K562 (cell line): Measurements from ENCODE around the gene HSD17B1. TPM values are rescaled to one million over a fixed set of nuclear protein-coding genes. Genes with fewer than 3 reads are reported as not detected.

Experiments used
- ATAC-seq: fragments of 200-7000 bp; cut with Tn5 transposase; 3 replicates; pipeline ENCODE4 v1.9.1; 2020; ENCODE audit warnings: moderate library complexity
- BruUV-seq: library from RNA; stranded (reverse); fragments of 400-500 nt; replicated peaks from 2 replicates; lab custom pipeline; 2021; lab: Mats Ljungman, UMichigan
- CTCF ChIA-PET: fragments of 300-600 bp; formaldehyde crosslinking; extraction: SDS; loops from one replicate; lab custom pipeline; 2021; ENCODE audit warnings: low intra/inter-chr PET ratio; lab: Yijun Ruan, JAX
- POLR2A ChIA-PET: fragments of 300-600, 350-650 bp; sonication (Branson Sonifier 250); formaldehyde crosslinking; extraction: SDS; loops from one replicate; lab custom pipeline; 2021; ENCODE audit warnings: antibody characterized with exemption, inconsistent platforms; lab: Yijun Ruan, JAX
- DNase-seq, 4 experiments: peaks; one replicate each; pipeline versions ENCODE4 v3.0.0 to v3.0.0-alpha.2; 2011 to 2018; ENCODE audit warnings: low spot score in 3 of 4, mixed read lengths in 3 of 4; ENCODE audit errors: extremely low read depth in 1 of 4
- FAIRE-seq: peaks from 2 replicates; lab custom pipeline; 2011; peaks lifted over from hg19 to GRCh38; lab: Jason Lieb, UNC
- H2AFZ ChIP-seq: 2 replicates; pipeline ENCODE4 v1.6.0; 2011; ENCODE audit warnings: low read depth, low read length, control low read depth, inconsistent platforms
- H3K27ac ChIP-seq: fragments of 200-600 bp; 3 replicates; pipeline ENCODE4 v1.8.0; 2011; ENCODE audit warnings: low read depth, mild to moderate bottlenecking, control low read depth, inconsistent platforms, low read length, moderate library complexity, mixed read lengths; ENCODE audit errors: extremely low read depth
- H3K27me3 ChIP-seq, 2 experiments: fragments of 300-600 bp in 1 of 2; 2 replicates in 1 of 2; 3 replicates in 1 of 2; pipeline versions ENCODE4 v1.6.0 to v1.8.0; 2011; ENCODE audit warnings: inconsistent platforms in 2 of 2, low read length in 2 of 2, mild to moderate bottlenecking in 1 of 2, mixed read lengths in 1 of 2, moderate library complexity in 1 of 2; ENCODE audit not compliant: control insufficient read depth in 2 of 2, insufficient read depth in 2 of 2
- H3K36me3 ChIP-seq: fragments of 300-600 bp; 3 replicates; pipeline ENCODE4 v1.8.0; 2011; ENCODE audit warnings: mild to moderate bottlenecking, low read length, inconsistent platforms; ENCODE audit not compliant: control insufficient read depth, insufficient read depth
- H3K4me1 ChIP-seq, 2 experiments: fragments of 200-600 bp in 1 of 2; replicated peaks in 1 of 2; 2 replicates in 1 of 2; 3 replicates in 1 of 2; pipeline versions ENCODE4 v1.5.1 to v1.8.0; 2011; ENCODE audit warnings: inconsistent platforms in 2 of 2, low read length in 2 of 2, mild to moderate bottlenecking in 1 of 2, mixed read lengths in 1 of 2, moderate library complexity in 1 of 2; ENCODE audit not compliant: control insufficient read depth in 2 of 2, insufficient read depth in 2 of 2
- H3K4me2 ChIP-seq: 2 replicates; pipeline ENCODE4 v1.6.1; 2011; ENCODE audit warnings: low read length, control low read depth, inconsistent platforms, mixed read lengths; ENCODE audit not compliant: insufficient read depth
- H3K4me3 ChIP-seq: fragments of 200-600 bp; sonication (generic), shearing (Covaris generic); 2 replicates; pipeline ENCODE4 v1.5.1; 2016; ENCODE audit warnings: control low read depth, inconsistent platforms
- H3K79me2 ChIP-seq: fragments of 200-600 bp; 3 replicates; pipeline ENCODE4 v1.8.0; 2011; ENCODE audit warnings: low read length, inconsistent platforms; ENCODE audit not compliant: control insufficient read depth, insufficient read depth
- H3K9ac ChIP-seq, 2 experiments: 2 replicates each; pipeline versions ENCODE4 v1.6.0 to v1.6.1; 2011; ENCODE audit warnings: low read depth in 2 of 2, low read length in 2 of 2, control low read depth in 1 of 2, inconsistent platforms in 1 of 2, mild to moderate bottlenecking in 1 of 2, mixed read lengths in 1 of 2; ENCODE audit not compliant: insufficient read depth in 1 of 2
- H3K9me1 ChIP-seq: one replicate; pipeline ENCODE4 v1.6.0; 2011; ENCODE audit warnings: inconsistent platforms, mild to moderate bottlenecking, low read length, moderate library complexity; ENCODE audit not compliant: control insufficient read depth, insufficient read depth
- H3K9me3 ChIP-seq: replicated peaks from 2 replicates; pipeline ENCODE4 v1.5.1; 2011; ENCODE audit warnings: low read depth, low read length, inconsistent platforms; ENCODE audit not compliant: control insufficient read depth, insufficient read depth
- H4K20me1 ChIP-seq: replicated peaks from 2 replicates; pipeline ENCODE4 v1.6.1; 2011; ENCODE audit warnings: low read length, inconsistent platforms, mixed read lengths; ENCODE audit not compliant: control insufficient read depth, insufficient read depth
- EHMT2 ChIP-seq: fragments of 450-650 bp; IDR thresholded peaks from 2 replicates; pipeline ENCODE4 v1.6.1; 2018; ENCODE audit warnings: antibody characterized with exemption
- EWSR1 ChIP-seq: fragments of 450-650 bp; IDR thresholded peaks from 2 replicates; pipeline ENCODE4 v1.6.1; 2018; ENCODE audit warnings: borderline replicate concordance, mild to moderate bottlenecking, low read depth, moderate library complexity; ENCODE audit not compliant: partially characterized antibody
- FOXM1 ChIP-seq, 2 experiments: fragments of 450-650 bp in 1 of 2; sonication (generic) in 1 of 2; formaldehyde crosslinking in 1 of 2; IDR thresholded peaks; 2 replicates each; pipeline versions ENCODE4 v1.6.1 to v1.9.0; 2017 to 2022; ENCODE audit warnings: low read depth in 2 of 2, mild to moderate bottlenecking in 2 of 2, missing genetic modification reagents in 1 of 2, moderate library complexity in 1 of 2
- HOXB6 ChIP-seq: fragments of 250-450 bp; sonication (Bioruptor Pico); IDR thresholded peaks from 2 replicates; pipeline ENCODE4 v1.5.1; 2022; ENCODE audit warnings: mild to moderate bottlenecking, borderline replicate concordance
- KDM1A ChIP-seq, 2 experiments: fragments of 450-650 bp; IDR thresholded peaks; 2 replicates each; pipeline ENCODE4 v1.6.1; 2016; ENCODE audit warnings: mild to moderate bottlenecking in 2 of 2
- KDM2B ChIP-seq: fragments of 250-450 bp; sonication (Bioruptor Pico); IDR thresholded peaks from 2 replicates; pipeline ENCODE4 v1.8.0; 2021; ENCODE audit warnings: mild to moderate bottlenecking, moderate library complexity
- MYNN ChIP-seq, 2 experiments: sonication (generic); formaldehyde crosslinking in 1 of 2; IDR thresholded peaks; 2 replicates each; pipeline versions ENCODE4 v1.5.0 to v1.6.1; 2016 to 2020; ENCODE audit warnings: antibody characterized with exemption in 1 of 2, missing genetic modification reagents in 1 of 2
- NR1H2 ChIP-seq: sonication (generic); formaldehyde crosslinking; IDR thresholded peaks from 2 replicates; pipeline ENCODE4 v1.4.0; 2020; ENCODE audit warnings: mild to moderate bottlenecking, missing genetic modification reagents
- ZFPM2 ChIP-seq: fragments of 250-450 bp; sonication (Bioruptor Pico); IDR thresholded peaks from 2 replicates; pipeline ENCODE4 v1.5.1; 2022; ENCODE audit warnings: mild to moderate bottlenecking
- ZNF41 ChIP-seq: fragments of 250-450 bp; sonication (Bioruptor Pico); conservative IDR thresholded peaks from 2 replicates; pipeline ENCODE4 v1.4.0; 2020; ENCODE audit warnings: mild to moderate bottlenecking
- ZNF780A ChIP-seq: fragments of 250-450 bp; sonication (Bioruptor Pico); IDR thresholded peaks from 2 replicates; pipeline ENCODE4 v1.5.0; 2021; ENCODE audit warnings: mild to moderate bottlenecking
- ZNF79 ChIP-seq: fragments of 250-450 bp; sonication (Bioruptor Pico); IDR thresholded peaks from 2 replicates; pipeline ENCODE4 v1.4.0; 2020; ENCODE audit warnings: low read depth, mild to moderate bottlenecking, moderate library complexity
- WGBS: fragments of 100-300 bp; shearing (Covaris generic); methylation state at CpG from one replicate; pipeline ENCODE4 v1.1.6; 2016; ENCODE audit warnings: low coverage, mixed read lengths; ENCODE audit not compliant: insufficient coverage; ENCODE audit errors: missing lambda C conversion rate; 5-methylcytosine and 5-hydroxymethylcytosine counted together
- in situ Hi-C: fragments of 300-500 bp; cut with MboI; formaldehyde crosslinking; loops from 4 replicates; pipeline ENCODE4 v1.15.0; 2018; ENCODE audit warnings: inconsistent platforms, mixed read lengths
- intact Hi-C: fragments of 100-400 bp; cut with micrococcal nuclease; formaldehyde crosslinking; loops from 2 replicates; pipeline ENCODE4 v1.14.2; 2022
- polyA plus RNA-seq, 8 experiments: library from polyadenylated mRNA; depleted of rRNA in 4 of 8; stranded (reverse) in 5 of 8; unstranded in 3 of 8; fragments of >200 nt; fragmentation: Nextera tagmentation in 2 of 8; fragmentation: Illumina TruSeq in 1 of 8; extraction: Ambion mirVana in 2 of 8; extraction: Trizol in 1 of 8; gene quantifications; 2 replicates each; pipeline versions ENCODE4 v1.2.1 to v1.2.3, GENCODE V29; 2011 to 2014; ENCODE audit warnings: inconsistent platforms in 1 of 8, missing spikeins in 1 of 8
- total RNA-seq, 7 experiments: library from RNA; depleted of rRNA in 6 of 7; stranded (reverse); fragments of >200 nt in 6 of 7; fragmentation: Illumina TruSeq in 2 of 7; extraction: Trizol in 2 of 7; gene quantifications; 2 replicates each; pipeline versions ENCODE4 v1.2.1 to v1.2.3, GENCODE V29; 2011 to 2021; ENCODE audit warnings: low replicate concordance in 1 of 7
- TF ChIP-seq, protein P1 (sequence below): fragments of 450-650 bp; formaldehyde crosslinking; IDR thresholded peaks from 2 replicates; pipeline ENCODE4 v1.4.0; 2020; ENCODE audit warnings: mild to moderate bottlenecking
- TF ChIP-seq, protein P2 (sequence below): fragments of 450-650 bp; IDR thresholded peaks from one replicate; pipeline ENCODE4 v1.6.1; 2018; ENCODE audit warnings: mild to moderate bottlenecking, moderate library complexity; ENCODE audit not compliant: partially characterized antibody

HSD17B1 gene
- total and polyA plus RNA-seq, 9 of the 15 experiments (the other 6 are each of a cell fraction or from before 2014, with no cell fraction given) = 0.55 to 21.1 (median 3.6) TPM

DNA sequence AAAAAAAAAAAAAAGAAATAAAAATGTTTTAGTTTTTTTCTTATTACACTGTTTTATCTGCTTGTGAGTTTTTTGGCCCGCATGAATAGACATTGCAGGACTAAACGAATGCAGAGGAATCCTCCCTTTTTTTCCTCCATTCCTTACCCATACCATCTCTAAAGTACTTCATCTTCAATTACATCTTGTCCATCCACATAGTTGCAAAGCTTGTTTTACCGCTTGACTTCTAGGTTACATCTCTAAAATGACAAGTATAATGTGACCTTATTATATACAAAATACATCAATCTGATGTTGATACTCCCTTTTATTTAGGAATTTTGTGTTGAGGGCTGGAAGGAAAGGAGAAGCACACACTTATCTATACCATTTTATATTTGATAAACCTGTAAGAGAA, 43.7 kb downstream of the HSD17B1 start (continued):
- TF ChIP-seq, protein P1, sequence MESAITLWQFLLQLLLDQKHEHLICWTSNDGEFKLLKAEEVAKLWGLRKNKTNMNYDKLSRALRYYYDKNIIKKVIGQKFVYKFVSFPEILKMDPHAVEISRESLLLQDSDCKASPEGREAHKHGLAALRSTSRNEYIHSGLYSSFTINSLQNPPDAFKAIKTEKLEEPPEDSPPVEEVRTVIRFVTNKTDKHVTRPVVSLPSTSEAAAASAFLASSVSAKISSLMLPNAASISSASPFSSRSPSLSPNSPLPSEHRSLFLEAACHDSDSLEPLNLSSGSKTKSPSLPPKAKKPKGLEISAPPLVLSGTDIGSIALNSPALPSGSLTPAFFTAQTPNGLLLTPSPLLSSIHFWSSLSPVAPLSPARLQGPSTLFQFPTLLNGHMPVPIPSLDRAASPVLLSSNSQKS (CRISPR knock-in tag) = no peak
- no peak for TF ChIP-seq KDM2B (CRISPR knock-in tag)
- TF ChIP-seq ZFPM2 (CRISPR knock-in tag) = no peak
- no peak for TF ChIP-seq NR1H2 (CRISPR knock-in tag)
- TF ChIP-seq KDM1A (IDR thresholded peaks at IDR 0.05) = no peak
- no peak for TF ChIP-seq FOXM1 (IDR thresholded peaks at IDR 0.05; ENCODE audit: low read depth)
- no peak for TF ChIP-seq FOXM1 (CRISPR knock-in tag; IDR thresholded peaks at IDR 0.05; ENCODE audit: low read depth)

DNA sequence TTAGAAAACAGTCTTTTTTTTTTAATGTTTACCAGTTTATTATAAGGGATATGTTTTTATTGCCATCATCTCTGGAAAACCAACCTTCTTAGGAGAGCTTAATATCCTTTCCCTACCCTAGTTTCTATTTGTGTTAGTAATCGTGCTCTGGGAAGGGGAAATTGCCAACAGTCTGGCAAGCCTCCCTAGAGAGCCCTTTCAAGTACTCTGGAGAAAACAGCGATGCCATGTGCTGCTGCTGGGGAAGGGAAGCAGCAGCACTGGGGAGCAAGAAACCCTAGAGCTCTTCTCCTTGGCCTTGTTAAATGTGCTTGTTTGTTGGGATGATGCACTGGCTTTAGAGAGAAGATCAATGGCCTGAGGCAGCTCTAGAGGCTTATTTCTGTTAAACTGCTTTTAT, 46.2 kb downstream of the HSD17B1 start:
- Histone ChIP-seq H3K9ac (no peak overlapping the region), H3K4me3 (no peak overlapping the region), H3K4me2 (no peak overlapping the region), H3K9me1 (no peaks in the 10 kb centered on the region), H4K20me1 (no peaks in the 10 kb centered on the region), H3K36me3 (peaks cover 4% of the 10 kb centered on the region; the same call in 2 of the 3 replicates), H3K4me1 (no peaks in the 10 kb centered on the region; a peak in 1 of 5 replicates), H3K27ac (no peak overlapping the region), H3K79me2 (peaks cover 41% of the 10 kb centered on the region), H3K27me3 (no peaks in the 10 kb centered on the region), H3K9me3 (no peaks in the 10 kb centered on the region), H2AFZ (no peak overlapping the region)
- WGBS = 75% methylated on average over 2 of the region's 2 CpGs
- no peak for FAIRE-seq
- TF ChIP-seq ZNF41 (CRISPR knock-in tag) (no peak), EHMT2 (no peak), ZNF79 (CRISPR knock-in tag) (no peak), HOXB6 (CRISPR knock-in tag) (no peak), ZNF780A (CRISPR knock-in tag) (no peak), MYNN (IDR thresholded peaks at IDR 0.05) (no peak), MYNN (CRISPR knock-in tag; IDR thresholded peaks at IDR 0.05) (no peak), EWSR1 (no peak)
- TF ChIP-seq, protein P2, sequence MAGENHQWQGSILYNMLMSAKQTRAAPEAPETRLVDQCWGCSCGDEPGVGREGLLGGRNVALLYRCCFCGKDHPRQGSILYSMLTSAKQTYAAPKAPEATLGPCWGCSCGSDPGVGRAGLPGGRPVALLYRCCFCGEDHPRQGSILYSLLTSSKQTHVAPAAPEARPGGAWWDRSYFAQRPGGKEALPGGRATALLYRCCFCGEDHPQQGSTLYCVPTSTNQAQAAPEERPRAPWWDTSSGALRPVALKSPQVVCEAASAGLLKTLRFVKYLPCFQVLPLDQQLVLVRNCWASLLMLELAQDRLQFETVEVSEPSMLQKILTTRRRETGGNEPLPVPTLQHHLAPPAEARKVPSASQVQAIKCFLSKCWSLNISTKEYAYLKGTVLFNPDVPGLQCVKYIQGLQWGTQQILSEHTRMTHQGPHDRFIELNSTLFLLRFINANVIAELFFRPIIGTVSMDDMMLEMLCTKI = no peak
- DNase-seq = no peak
- POLR2A ChIA-PET = interaction anchor here (0.6 to 3.5 kb wide), 3 partner anchors 10 to 79 kb away, joined by 3 to 15 read pairs (median 4); partner anchors contain the start of genes RETREG3 and TUBG1
- in situ Hi-C loops (no loop called here), intact Hi-C loops (no loop called here)
- CTCF ChIA-PET = no interaction called here
- ATAC-seq = no peak
- no TSS peak for BruUV-seq
